Hepatocyte (in vitro differentiated cells): ENCODE data around the gene MTA3.

ENCODE experiments used
- EZH2 ChIP-seq: fragments of 200-600 bp; sonication (generic); IDR thresholded peaks from 2 replicates; pipeline ENCODE4 v1.6.1; 2016; ENCODE audit warnings: antibody characterized with exemption, mild to moderate bottlenecking, borderline replicate concordance
- EZH2phosphoT487 ChIP-seq: fragments of 200-600 bp; sonication (generic); IDR thresholded peaks from one replicate; pipeline ENCODE4 v1.6.1; 2018; ENCODE audit warnings: antibody characterized with exemption, mild to moderate bottlenecking, low read depth, moderate library complexity; ENCODE audit not compliant: unreplicated experiment, severe bottlenecking
- TF ChIP-seq, protein P1 (sequence below): fragments of 200-600 bp; sonication (generic); IDR thresholded peaks from 2 replicates; pipeline ENCODE4 v1.5.1; 2016; ENCODE audit warnings: antibody characterized with exemption, mild to moderate bottlenecking; ENCODE audit not compliant: poor library complexity

DNA sequence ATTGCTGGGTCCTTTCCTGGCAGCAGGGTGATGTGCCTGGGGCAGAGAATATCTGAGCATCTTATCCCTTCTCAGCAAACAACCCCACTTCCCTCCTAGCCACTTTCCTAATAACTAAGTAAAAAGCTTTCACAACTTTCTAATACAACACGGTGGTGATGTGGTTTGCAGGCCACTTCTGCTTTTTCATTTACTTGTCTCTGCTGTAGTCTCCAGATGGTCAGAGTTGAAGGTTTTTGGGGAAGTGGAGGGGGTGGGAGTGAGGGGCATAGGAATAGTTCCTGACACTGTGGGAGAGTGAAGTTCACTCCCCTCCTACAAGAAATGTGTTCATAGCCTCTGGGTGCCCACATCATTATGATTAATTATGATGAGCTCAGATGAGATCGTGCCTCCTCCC lies 183.9 kb downstream of the MTA3 start:
- no peak for TF ChIP-seq EZH2
- TF ChIP-seq, protein P1, sequence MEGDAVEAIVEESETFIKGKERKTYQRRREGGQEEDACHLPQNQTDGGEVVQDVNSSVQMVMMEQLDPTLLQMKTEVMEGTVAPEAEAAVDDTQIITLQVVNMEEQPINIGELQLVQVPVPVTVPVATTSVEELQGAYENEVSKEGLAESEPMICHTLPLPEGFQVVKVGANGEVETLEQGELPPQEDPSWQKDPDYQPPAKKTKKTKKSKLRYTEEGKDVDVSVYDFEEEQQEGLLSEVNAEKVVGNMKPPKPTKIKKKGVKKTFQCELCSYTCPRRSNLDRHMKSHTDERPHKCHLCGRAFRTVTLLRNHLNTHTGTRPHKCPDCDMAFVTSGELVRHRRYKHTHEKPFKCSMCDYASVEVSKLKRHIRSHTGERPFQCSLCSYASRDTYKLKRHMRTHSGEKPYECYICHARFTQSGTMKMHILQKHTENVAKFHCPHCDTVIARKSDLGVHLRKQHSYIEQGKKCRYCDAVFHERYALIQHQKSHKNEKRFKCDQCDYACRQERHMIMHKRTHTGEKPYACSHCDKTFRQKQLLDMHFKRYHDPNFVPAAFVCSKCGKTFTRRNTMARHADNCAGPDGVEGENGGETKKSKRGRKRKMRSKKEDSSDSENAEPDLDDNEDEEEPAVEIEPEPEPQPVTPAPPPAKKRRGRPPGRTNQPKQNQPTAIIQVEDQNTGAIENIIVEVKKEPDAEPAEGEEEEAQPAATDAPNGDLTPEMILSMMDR = no peak
- TF ChIP-seq EZH2phosphoT487 = no peak
